Right cardiac atrium (tissue), 5 donors: Measurements from ENCODE around the gene NRG4. TPM values are rescaled to one million over a fixed set of nuclear protein-coding genes. Genes with fewer than 3 reads are reported as not detected.
"Not testable (repeated sequence)": the region's sequence is repeated elsewhere in the genome, so short reads cannot be mapped to it uniquely, and the experiment has no call there.

ENCODE experiments used
- ATAC-seq, 2 donors: fragments of 200-7000 bp; cut with Tn5 transposase; one replicate each; pipeline versions ENCODE4 v1.8.0 to v1.9.1; 2020; ENCODE audit warnings: moderate library complexity in 2 of 2, mild to moderate bottlenecking in 1 of 2
- DNase-seq, 3 donors: peaks; one replicate each; pipeline ENCODE4 v3.0.0-alpha.2; 2020
- H3K27ac ChIP-seq: one replicate; pipeline ENCODE4 v1.5.1; 2013; ENCODE audit warnings: mild to moderate bottlenecking, low read length, control low read depth, moderate library complexity
- H3K27me3 ChIP-seq: one replicate; pipeline ENCODE4 v1.6.1; 2013; ENCODE audit not compliant: control insufficient read depth, insufficient read depth
- H3K4me1 ChIP-seq: one replicate; pipeline ENCODE4 v1.6.1; 2013; ENCODE audit warnings: low read length; ENCODE audit not compliant: control insufficient read depth, insufficient read depth
- H3K4me3 ChIP-seq: one replicate; pipeline ENCODE4 v1.5.1; 2013; ENCODE audit warnings: low read length, control low read depth
- H3K9me3 ChIP-seq: one replicate; pipeline ENCODE4 v1.6.1; 2013; ENCODE audit warnings: low read length; ENCODE audit not compliant: control insufficient read depth
- WGBS: extraction: QIAGEN DNeasy Blood & Tissue Kit; methylation state at CpG from one replicate; pipeline ENCODE4 v1.1.7; 2013; 5-methylcytosine and 5-hydroxymethylcytosine counted together
- intact Hi-C, 4 donors: fragments of 100-400 bp; cut with DNase I; formaldehyde crosslinking; loops; one replicate each; pipeline versions ENCODE4 v1.11.0 to v1.14.0; 2022 to 2023
- polyA plus RNA-seq: library from polyadenylated mRNA; stranded (reverse); fragments of 200-250 nt; gene quantifications from one replicate; pipeline ENCODE4 v1.2.3, GENCODE V29; 2013
- total RNA-seq, 4 donors: library from RNA; stranded (reverse); fragmentation: NEBNext Ultra II Directional; extraction: Animal tissue kit (Norgen Biotek cat#: 25700); gene quantifications; one replicate each; pipeline ENCODE4 v1.2.1, GENCODE V29; 2021
- donor health status: healthy with polysubstance abuse.
- donor health status: DM: no; HTN: yes; CAD: no.
- donor health status: DM: no; HTN: no; CAD: no.
- donor health status: DM: no; HTN: yes; CAD: no; lungs with severe emphysema.
- donor health status: DM: yes; HTN: yes; CAD: no.

NRG4 gene
- total and polyA plus RNA-seq, 5 donors, result 0.34 TPM; not detected in 4

- ATAC-seq (no peak), DNase-seq (no peak)
- intact Hi-C loops, result no loop called here
- 40% methylated on average over 3 of the region's 3 CpGs for WGBS
- Histone ChIP-seq H3K9me3 (peaks cover 2% of the 10 kb centered on the region), H3K27me3 (no peaks in the 10 kb centered on the region), H3K27ac (no peak overlapping the region), H3K4me3 (no peak overlapping the region), H3K4me1 (no peaks in the 10 kb centered on the region)
Measured at GRCh38 chr15:76035593-76035992, 23.4 kb upstream of the NRG4 start.

- H3K27ac ChIP-seq, result no peak overlapping the region
- H3K4me3 ChIP-seq, result no peak overlapping the region
- no peak for ATAC-seq
- H3K9me3 ChIP-seq, result no peaks in the 10 kb centered on the region
- DNase-seq, result no peak
- H3K27me3 ChIP-seq, result no peaks in the 10 kb centered on the region
- H3K4me1 ChIP-seq, result no peaks in the 10 kb centered on the region
- 66% methylated on average over 2 of the region's 2 CpGs for WGBS
- intact Hi-C loops, result no loop called here
Measured at GRCh38 chr15:76034111-76034510, 21.9 kb upstream of the NRG4 start.

GRCh38 chr15:76033438-76033837 lies 21.2 kb upstream of the NRG4 start:
- no peaks in the 10 kb centered on the region for H3K27me3 ChIP-seq
- no peak overlapping the region for H3K27ac ChIP-seq
- intact Hi-C loops, result no loop called here
- no peaks in the 10 kb centered on the region for H3K4me1 ChIP-seq
- WGBS, result 80% methylated on average over 1 of the region's 1 CpG
- no peaks in the 10 kb centered on the region for H3K9me3 ChIP-seq
- DNase-seq (no peak), ATAC-seq (no peak)
- H3K4me3 ChIP-seq, result no peak overlapping the region

GRCh38 chr15:76032046-76032445 lies 19.8 kb upstream of the NRG4 start:
- 89% methylated on average over 1 of the region's 1 CpG for WGBS
- Histone ChIP-seq H3K27ac (no peak overlapping the region), H3K9me3 (no peaks in the 10 kb centered on the region), H3K4me1 (no peaks in the 10 kb centered on the region), H3K4me3 (no peak overlapping the region), H3K27me3 (no peaks in the 10 kb centered on the region)
- DNase-seq (no peak), ATAC-seq (no peak)
- intact Hi-C loops, result no loop called here

GRCh38 chr15:76024021-76024768 lies 12.0 kb upstream of the NRG4 start:
- ATAC-seq, result no peak
- Histone ChIP-seq H3K27ac (no peak overlapping the region), H3K9me3 (peaks cover 2% of the 10 kb centered on the region), H3K4me3 (no peak overlapping the region), H3K27me3 (no peaks in the 10 kb centered on the region), H3K4me1 (no peaks in the 10 kb centered on the region)
- peak in 1 of 3 donors; percentile 25 for DNase-seq
- WGBS, result 82% methylated on average over 4 of the region's 4 CpGs
- intact Hi-C loops, result no loop called here

- H3K4me3 ChIP-seq, H3K27me3 ChIP-seq, DNase-seq, H3K9me3 ChIP-seq, intact Hi-C loops, H3K27ac ChIP-seq, ATAC-seq, H3K4me1 ChIP-seq: not testable (repeated sequence)
- WGBS, result 95% methylated on average over 4 of the region's 4 CpGs
Measured at GRCh38 chr15:76013470-76013869, 1.2 kb upstream of the NRG4 start.

GRCh38 chr15:76010613-76011012 lies 1.6 kb downstream of the NRG4 start:
- intact Hi-C loops, result no loop called here
- 52% methylated on average over 2 of the region's 2 CpGs for WGBS
- Histone ChIP-seq H3K4me1 (no peaks in the 10 kb centered on the region), H3K4me3 (no peak overlapping the region), H3K27me3 (no peaks in the 10 kb centered on the region), H3K9me3 (no peaks in the 10 kb centered on the region), H3K27ac (no peak overlapping the region)
- ATAC-seq, result no peak
- no peak for DNase-seq

GRCh38 chr15:76006136-76006778 lies 6.0 kb downstream of the NRG4 start:
- intact Hi-C loops, result no loop called here
- no peak for ATAC-seq
- no peaks in the 10 kb centered on the region for H3K27me3 ChIP-seq
- H3K27ac ChIP-seq, result no peak overlapping the region
- H3K9me3 ChIP-seq, result no peaks in the 10 kb centered on the region
- 28% methylated on average over 2 of the region's 2 CpGs for WGBS
- H3K4me1 ChIP-seq, result no peaks in the 10 kb centered on the region
- H3K4me3 ChIP-seq, result no peak overlapping the region
- DNase-seq, result peak in 1 of 3 donors; percentile 46

GRCh38 chr15:76003364-76003763 lies 8.9 kb downstream of the NRG4 start:
- no peak for DNase-seq

GRCh38 chr15:75995611-75996010 lies 16.6 kb downstream of the NRG4 start:
- no peaks in the 10 kb centered on the region for H3K27me3 ChIP-seq
- no peak overlapping the region for H3K27ac ChIP-seq
- intact Hi-C loops, result no loop called here
- H3K9me3 ChIP-seq, result no peaks in the 10 kb centered on the region
- ATAC-seq (no peak), DNase-seq (no peak)
- H3K4me3 ChIP-seq, result no peak overlapping the region
- no peaks in the 10 kb centered on the region for H3K4me1 ChIP-seq
- WGBS, result 56% methylated on average over 1 of the region's 1 CpG

More at GRCh38 chr15:76003364-76003763, 8.9 kb downstream of the NRG4 start:
- H3K4me1 ChIP-seq, result no peaks in the 10 kb centered on the region
- no peaks in the 10 kb centered on the region for H3K27me3 ChIP-seq
- no peaks in the 10 kb centered on the region for H3K9me3 ChIP-seq
- H3K4me3 ChIP-seq, result no peak overlapping the region
- intact Hi-C loops, result no loop called here
- H3K27ac ChIP-seq, result no peak overlapping the region
- ATAC-seq, result no peak

- Histone ChIP-seq H3K27me3 (no peaks in the 10 kb centered on the region), H3K4me3 (no peak overlapping the region), H3K4me1 (no peaks in the 10 kb centered on the region), H3K9me3 (no peaks in the 10 kb centered on the region), H3K27ac (no peak overlapping the region)
- no peak for ATAC-seq
- intact Hi-C loops, result no loop called here
- no peak for DNase-seq
- 98% methylated on average over 1 of the region's 1 CpG for WGBS
Measured at GRCh38 chr15:75994220-75994619, 18.0 kb downstream of the NRG4 start.
